SU-DHL-6 (cell line): ENCODE data around the gene MEF2C.
A peak's percentile ranks its signal among the peaks of the same experiment; 100 is the strongest.

Source experiments
- CTCF ChIP-seq: fragments of 200-600 bp; sonication (generic); IDR thresholded peaks from one replicate; pipeline ENCODE4 v1.5.1; 2017; ENCODE audit warnings: antibody characterized with exemption, mild to moderate bottlenecking, low read length, moderate library complexity; ENCODE audit not compliant: insufficient read depth, poor library complexity, severe bottlenecking
- EZH2phosphoT487 ChIP-seq: fragments of 200-600 bp; sonication (generic), shearing (Covaris generic); conservative IDR thresholded peaks from 2 replicates; pipeline ENCODE4 v1.6.1; 2018; ENCODE audit warnings: mild to moderate bottlenecking, antibody characterized with exemption, low read length, moderate library complexity, mixed read lengths

GRCh38 chr5:88690409-88691229 is 192.4 kb downstream of the MEF2C start:
- TF ChIP-seq CTCF = peak; percentile 84
- TF ChIP-seq EZH2phosphoT487 = no peak
